GM19438 (cell line): ENCODE results near the gene SYNPR.

Experiments
- ATAC-seq: cut with Tn5 transposase; IDR thresholded peaks from one replicate; pipeline ENCODE4 v1.9.1; 2021; ENCODE audit warnings: low read depth; ENCODE audit not compliant: unreplicated experiment

The SYNPR gene

GRCh38 chr3:63462732-63463131, 184.6 kb downstream of the SYNPR start:
- ATAC-seq = no peak

- no peak for ATAC-seq
Observed at GRCh38 chr3:63467392-63467791, 189.3 kb downstream of the SYNPR start.

GRCh38 chr3:63470745-63471144, 192.6 kb downstream of the SYNPR start:
- no peak for ATAC-seq

GRCh38 chr3:63471781-63472180, 193.7 kb downstream of the SYNPR start:
- no peak for ATAC-seq

- ATAC-seq = no peak
Observed at GRCh38 chr3:63473641-63474166, 195.6 kb downstream of the SYNPR start.

GRCh38 chr3:63474828-63475518, 196.9 kb downstream of the SYNPR start:
- no peak for ATAC-seq

- no peak for ATAC-seq
Observed at GRCh38 chr3:63477494-63478129, 199.5 kb downstream of the SYNPR start.

- ATAC-seq = no peak
Observed at GRCh38 chr3:63478990-63479660, 201.0 kb downstream of the SYNPR start.

- no peak for ATAC-seq
Observed at GRCh38 chr3:63479661-63480035, 201.5 kb downstream of the SYNPR start.

GRCh38 chr3:63481627-63482026, 203.5 kb downstream of the SYNPR start:
- ATAC-seq = no peak

GRCh38 chr3:63482341-63482740, 204.2 kb downstream of the SYNPR start:
- no peak for ATAC-seq

GRCh38 chr3:63492464-63492863, 214.4 kb downstream of the SYNPR start:
- no peak for ATAC-seq

- ATAC-seq = no peak
Observed at GRCh38 chr3:63493101-63493500, 215.0 kb downstream of the SYNPR start.

- ATAC-seq = no peak
Observed at GRCh38 chr3:63494646-63495045, 216.5 kb downstream of the SYNPR start.

GRCh38 chr3:63497641-63498040, 219.5 kb downstream of the SYNPR start:
- no peak for ATAC-seq

GRCh38 chr3:63500196-63500595, 222.1 kb downstream of the SYNPR start:
- no peak for ATAC-seq

- no peak for ATAC-seq
Observed at GRCh38 chr3:63508305-63508704, 230.2 kb downstream of the SYNPR start.

- no peak for ATAC-seq
Observed at GRCh38 chr3:63508771-63509170, 230.7 kb downstream of the SYNPR start.

- no peak for ATAC-seq
Observed at GRCh38 chr3:63513791-63514190, 235.7 kb downstream of the SYNPR start.

- no peak for ATAC-seq
Observed at GRCh38 chr3:63514678-63515077, 236.6 kb downstream of the SYNPR start.

GRCh38 chr3:63519426-63519825, 241.3 kb downstream of the SYNPR start:
- no peak for ATAC-seq

- no peak for ATAC-seq
Observed at GRCh38 chr3:63521657-63522056, 243.5 kb downstream of the SYNPR start.
